Measurements from ENCODE around the gene CDSN. TPM values are rescaled to one million over a fixed set of nuclear protein-coding genes. Genes with fewer than 3 reads are reported as not detected.

Gene CDSN
- total and polyA plus RNA-seq, 2 donors (not counting 3 experiments of a cell fraction or from before 2014, with no cell fraction given) = not detected

DNA sequence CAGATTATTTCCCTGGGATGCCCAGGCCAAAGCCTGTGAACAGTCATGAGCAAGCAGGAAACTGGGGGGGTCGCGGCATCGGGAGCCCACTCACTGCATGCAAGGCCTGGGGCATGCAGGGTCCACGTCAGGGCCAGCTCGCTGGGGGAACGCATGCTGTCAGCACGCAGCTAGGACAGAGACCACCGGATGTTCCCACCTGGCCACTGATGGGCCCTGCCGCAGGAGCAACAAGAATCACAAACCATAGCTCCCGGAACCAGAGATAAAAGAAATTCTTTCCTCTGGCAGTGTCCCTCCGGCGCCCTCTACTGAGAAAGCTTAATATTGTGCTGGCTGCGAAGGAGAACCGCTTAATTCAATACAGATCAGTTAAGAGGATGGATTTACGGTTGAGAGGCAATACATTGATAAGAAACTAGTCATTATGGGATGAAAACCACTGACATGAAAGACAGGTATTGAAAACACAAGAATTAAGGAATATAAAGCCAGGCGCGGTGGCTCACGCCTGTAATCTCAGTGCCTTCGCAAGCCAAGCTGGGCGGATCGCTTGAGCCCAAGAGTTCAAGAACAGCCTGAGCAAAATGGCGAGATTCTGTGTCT lies 40.5 kb downstream of the CDSN start:
- Histone ChIP-seq H3K4me3 (replicated peaks in 1 of 3; ENCODE audit: insufficient read depth in 1 of 3, low read depth in 1 of 3, low read length in 3 of 3) (peak overlapping the region in 1 of 3 experiments; percentile 40), H3K9me3 (replicated peaks; ENCODE audit: control insufficient read depth, insufficient read depth, low read length) (no peaks in the 10 kb centered on the region), H3K27ac (ENCODE audit: insufficient read depth, low read depth, low read length) (no peak overlapping the region), H3K79me2 (ENCODE audit: control insufficient read depth, insufficient read depth, low read length) (no peaks in the 10 kb centered on the region), H3K4me1 (ENCODE audit: control insufficient read depth, extremely low read depth, insufficient read depth, low read length) (peaks cover 4% of the 10 kb centered on the region), H2AFZ (ENCODE audit: low read depth, low read length) (peak overlapping the region; percentile 95), H3K27me3 (ENCODE audit: control insufficient read depth in 2 of 2, insufficient read depth in 2 of 2, low read length in 2 of 2) (peaks cover 2 to 3% of the 10 kb centered on the region in 2 experiments), H4K20me1 (replicated peaks; ENCODE audit: control insufficient read depth, extremely low read depth, insufficient read depth, low read length) (no peaks in the 10 kb centered on the region), H3K9me1 (replicated peaks; ENCODE audit: control insufficient read depth, extremely low read depth, insufficient read depth, low read length) (no peaks in the 10 kb centered on the region), H3K9ac (replicated peaks; ENCODE audit: extremely low read depth, insufficient read depth, low read length) (no peak overlapping the region), H3K4me2 (ENCODE audit: insufficient read depth, low read length) (peak overlapping the region; percentile 40), H3K36me3 (ENCODE audit: control insufficient read depth in 2 of 2, extremely low read depth in 1 of 2, insufficient read depth in 2 of 2, low read length in 2 of 2) (no peaks in the 10 kb centered on the region)
- FAIRE-seq (peak; percentile 94), DNase-seq (ENCODE audit: low read depth, low spot score) (peak; percentile 73)
- BruUV-seq (replicated peaks) = no TSS peak
- dilution Hi-C loops (cut with MboI; ENCODE audit: extremely low pct_ligation_motif_present, low sequenced_read_pairs) (no loop called here), intact Hi-C loops (cut with micrococcal nuclease) (loop anchor here (1.0 to 10.0 kb wide), 3 partner anchors 164 to 595 kb away; partner anchors contain the start of gene HLA-E)
- TF ChIP-seq EZH2 (IDR thresholded peaks at IDR 0.05; ENCODE audit: borderline replicate concordance, low read depth, low read length, severe bottlenecking) (no peak), CTCF (IDR thresholded peaks at IDR 0.05; ENCODE audit: extremely low read depth in 1 of 2, insufficient read depth in 1 of 2, low read depth in 1 of 2, low read length in 2 of 2) (peak; percentile 68 to 80)
- ChIA-PET CTCF (interaction anchor here (0.6 to 3.5 kb wide), 61 partner anchors 7 to 626 kb away, joined by 3 to 141 read pairs (median 5); partner anchors contain the start of genes C6orf15, DDR1, DHX16 and GTF2H4), POLR2A (no interaction called here)

DNA sequence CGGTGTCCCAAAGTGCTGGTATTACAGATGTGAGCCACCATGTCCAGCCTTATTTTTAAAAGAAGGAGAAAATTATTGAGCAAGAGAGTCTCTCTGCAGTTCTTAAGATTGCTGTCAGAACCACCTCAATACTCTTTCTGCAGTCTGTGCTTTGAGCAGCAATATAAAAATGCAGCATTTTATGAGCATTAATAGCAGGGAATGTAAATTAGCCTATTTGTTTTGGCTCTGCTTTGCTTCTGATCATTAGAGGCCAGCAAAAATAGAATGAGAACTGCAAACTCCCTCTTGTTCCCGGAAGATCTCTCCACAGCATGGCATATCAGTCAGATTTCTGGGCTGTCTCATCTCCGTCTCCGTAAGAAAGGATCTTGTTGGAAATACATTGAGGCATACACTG lies 43.6 kb downstream of the CDSN start:
- H3K9me3 ChIP-seq (replicated peaks; ENCODE audit: control insufficient read depth, insufficient read depth, low read length) = no peaks in the 10 kb centered on the region
- dilution Hi-C loops (cut with MboI; ENCODE audit: extremely low pct_ligation_motif_present, low sequenced_read_pairs) = no loop called here
- no peak overlapping the region for H2AFZ ChIP-seq (ENCODE audit: low read depth, low read length)
- no peak for TF ChIP-seq MYC (IDR thresholded peaks at IDR 0.05; ENCODE audit: low read depth, low read length)
- no peak for TF ChIP-seq CTCF (IDR thresholded peaks at IDR 0.05; ENCODE audit: extremely low read depth in 1 of 2, insufficient read depth in 1 of 2, low read depth in 1 of 2, low read length in 2 of 2)
- no peak for TF ChIP-seq FOS (IDR thresholded peaks at IDR 0.05; ENCODE audit: borderline replicate concordance, insufficient read depth, low read length)
- no peak for TF ChIP-seq POLR2AphosphoS5 (IDR thresholded peaks at IDR 0.05; ENCODE audit: insufficient read depth, low read depth, low read length)
- TF ChIP-seq POLR2A (IDR thresholded peaks at IDR 0.05; ENCODE audit: low read depth, low read length) = no peak
- no peak for TF ChIP-seq JUN (IDR thresholded peaks at IDR 0.05; ENCODE audit: borderline replicate concordance, insufficient read depth, insufficient read length, low read depth)
- no peak for DNase-seq (ENCODE audit: low read depth, low spot score)
- POLR2A ChIA-PET = interaction anchor here (0.5 kb wide), 1 partner anchor 462 kb away, joined by 5 read pairs; no protein-coding TSS in a partner anchor
- H3K4me2 ChIP-seq (ENCODE audit: insufficient read depth, low read length) = no peak overlapping the region
- no peaks in the 10 kb centered on the region for H3K79me2 ChIP-seq (ENCODE audit: control insufficient read depth, insufficient read depth, low read length)
- no peaks in the 10 kb centered on the region for H4K20me1 ChIP-seq (replicated peaks; ENCODE audit: control insufficient read depth, extremely low read depth, insufficient read depth, low read length)
- H3K36me3 ChIP-seq (ENCODE audit: control insufficient read depth in 2 of 2, extremely low read depth in 1 of 2, insufficient read depth in 2 of 2, low read length in 2 of 2) = no peaks in the 10 kb centered on the region
- peaks cover under 1 to 3% of the 10 kb centered on the region in 2 experiments for H3K27me3 ChIP-seq (ENCODE audit: control insufficient read depth in 2 of 2, insufficient read depth in 2 of 2, low read length in 2 of 2)
- BruUV-seq (replicated peaks) = no TSS peak
- H3K27ac ChIP-seq (ENCODE audit: insufficient read depth, low read depth, low read length) = no peak overlapping the region
- intact Hi-C loops (cut with micrococcal nuclease) = no loop called here
- H3K9me1 ChIP-seq (replicated peaks; ENCODE audit: control insufficient read depth, extremely low read depth, insufficient read depth, low read length) = no peaks in the 10 kb centered on the region
- H3K4me1 ChIP-seq (ENCODE audit: control insufficient read depth, extremely low read depth, insufficient read depth, low read length) = peaks cover 10% of the 10 kb centered on the region
- no peak overlapping the region for H3K4me3 ChIP-seq (replicated peaks in 1 of 3; ENCODE audit: insufficient read depth in 1 of 3, low read depth in 1 of 3, low read length in 3 of 3)
- H3K9ac ChIP-seq (replicated peaks; ENCODE audit: extremely low read depth, insufficient read depth, low read length) = no peak overlapping the region
- CTCF ChIA-PET = no interaction called here
- no peak for FAIRE-seq
